Endothelial cell of umbilical vein (primary cell): Measurements from ENCODE around the gene SOX10. TPM values are rescaled to one million over a fixed set of nuclear protein-coding genes. Genes with fewer than 3 reads are reported as not detected.

Experiments
- BruUV-seq: library from RNA; stranded (reverse); fragments of 400-500 nt; replicated peaks from 2 replicates; lab custom pipeline; 2021; lab: Mats Ljungman, UMichigan
- CTCF ChIA-PET: fragments of 300-600, 350-600 bp; sonication (Branson Sonifier 250); formaldehyde crosslinking; loops from one replicate; lab custom pipeline; 2021; ENCODE audit warnings: antibody characterized with exemption, inconsistent platforms; lab: Charles Lee
- POLR2A ChIA-PET: fragments of 300-600, 350-600 bp; sonication (Branson Sonifier 250); formaldehyde crosslinking; loops from one replicate; lab custom pipeline; 2021; ENCODE audit warnings: antibody characterized with exemption, inconsistent platforms; lab: Charles Lee
- DNase-seq: peaks from one replicate; pipeline ENCODE4 v3.0.0-alpha.2; 2011; ENCODE audit warnings: low read depth, low spot score
- FAIRE-seq: peaks from 2 replicates; lab custom pipeline; 2011; peaks lifted over from hg19 to GRCh38; lab: Jason Lieb, UNC
- H2AFZ ChIP-seq: 2 replicates; pipeline ENCODE4 v1.6.0; 2012; ENCODE audit warnings: low read depth, low read length, control low read depth, inconsistent platforms
- H3K27ac ChIP-seq: 2 replicates; pipeline ENCODE4 v1.5.1; 2011; ENCODE audit warnings: low read depth, mild to moderate bottlenecking, control low read depth, low read length, moderate library complexity; ENCODE audit not compliant: insufficient read depth
- H3K27me3 ChIP-seq, 2 experiments: 2 replicates each; pipeline versions ENCODE4 v1.6.0 to v1.6.1; 2011; ENCODE audit warnings: low read length in 2 of 2, mixed read lengths in 1 of 2; ENCODE audit not compliant: control insufficient read depth in 2 of 2, insufficient read depth in 2 of 2
- H3K36me3 ChIP-seq, 2 experiments: 2 replicates in 1 of 2; 3 replicates in 1 of 2; pipeline ENCODE4 v1.5.1; 2011; ENCODE audit warnings: low read length in 2 of 2, mild to moderate bottlenecking in 1 of 2, moderate library complexity in 1 of 2; ENCODE audit not compliant: control insufficient read depth in 2 of 2, insufficient read depth in 2 of 2; ENCODE audit errors: extremely low read depth in 1 of 2
- H3K4me1 ChIP-seq: 3 replicates; pipeline ENCODE4 v1.5.1; 2011; ENCODE audit warnings: mild to moderate bottlenecking, low read length; ENCODE audit not compliant: control insufficient read depth, insufficient read depth; ENCODE audit errors: extremely low read depth
- H3K4me2 ChIP-seq: 2 replicates; pipeline ENCODE4 v1.6.1; 2011; ENCODE audit warnings: low read length, control low read depth, mixed read lengths; ENCODE audit not compliant: insufficient read depth
- H3K4me3 ChIP-seq, 3 experiments: fragments of 200-600 bp in 1 of 3; sonication (generic), shearing (Covaris generic) in 1 of 3; replicated peaks in 1 of 3; 2 replicates each; pipeline ENCODE4 v1.5.1; 2011 to 2016; ENCODE audit warnings: control low read depth in 3 of 3, low read length in 3 of 3, mild to moderate bottlenecking in 2 of 3, inconsistent platforms in 1 of 3, low read depth in 1 of 3, moderate library complexity in 1 of 3; ENCODE audit not compliant: insufficient read depth in 1 of 3
- H3K79me2 ChIP-seq: 2 replicates; pipeline ENCODE4 v1.6.0; 2012; ENCODE audit warnings: low read length, inconsistent platforms; ENCODE audit not compliant: control insufficient read depth, insufficient read depth
- H3K9ac ChIP-seq: replicated peaks from 2 replicates; pipeline ENCODE3; 2011; ENCODE audit warnings: low read length, control low read depth; ENCODE audit not compliant: insufficient read depth; ENCODE audit errors: extremely low read depth
- H3K9me1 ChIP-seq: replicated peaks from 3 replicates; pipeline ENCODE4 v1.6.0; 2011; ENCODE audit warnings: mild to moderate bottlenecking, low read length; ENCODE audit not compliant: control insufficient read depth, insufficient read depth; ENCODE audit errors: extremely low read depth
- H3K9me3 ChIP-seq: replicated peaks from 2 replicates; pipeline ENCODE4 v1.5.1; 2012; ENCODE audit warnings: low read length, inconsistent platforms; ENCODE audit not compliant: control insufficient read depth, insufficient read depth
- H4K20me1 ChIP-seq: replicated peaks from 2 replicates; pipeline ENCODE3; 2011; ENCODE audit warnings: mild to moderate bottlenecking, low read length; ENCODE audit not compliant: control insufficient read depth, insufficient read depth; ENCODE audit errors: extremely low read depth
- CTCF ChIP-seq, 2 donors: IDR thresholded peaks; 1 replicate in 1 of 2; 2 replicates in 1 of 2; pipeline ENCODE4 v1.5.1; 2011; ENCODE audit warnings: low read length in 2 of 2, mild to moderate bottlenecking in 2 of 2, moderate library complexity in 2 of 2, control low read depth in 1 of 2, inconsistent platforms in 1 of 2, low read depth in 1 of 2; ENCODE audit not compliant: insufficient read depth in 1 of 2; ENCODE audit errors: extremely low read depth in 1 of 2
- EZH2 ChIP-seq: IDR thresholded peaks from 2 replicates; pipeline ENCODE4 v1.6.1; 2012; ENCODE audit warnings: borderline replicate concordance, low read depth, mild to moderate bottlenecking, moderate library complexity, low read length, inconsistent platforms; ENCODE audit not compliant: severe bottlenecking
- FOS ChIP-seq: IDR thresholded peaks from 2 replicates; pipeline ENCODE4 v1.6.1; 2011; ENCODE audit warnings: mild to moderate bottlenecking, low read length, moderate library complexity, borderline replicate concordance; ENCODE audit not compliant: insufficient read depth
- GATA2 ChIP-seq: IDR thresholded peaks from 2 replicates; pipeline ENCODE4 v1.7.0; 2011; ENCODE audit warnings: low read depth, mild to moderate bottlenecking, moderate library complexity, mixed read lengths, low read length; ENCODE audit not compliant: insufficient read length, insufficient read depth
- JUN ChIP-seq: IDR thresholded peaks from 2 replicates; pipeline ENCODE4 v1.6.1; 2011; ENCODE audit warnings: borderline replicate concordance, low read depth; ENCODE audit not compliant: insufficient read length, insufficient read depth
- MAX ChIP-seq: IDR thresholded peaks from 2 replicates; pipeline ENCODE4 v1.6.1; 2011; ENCODE audit not compliant: insufficient read depth, insufficient read length
- MYC ChIP-seq: IDR thresholded peaks from one replicate; pipeline ENCODE4 v1.6.1; 2011; ENCODE audit warnings: mild to moderate bottlenecking, low read depth, low read length
- POLR2A ChIP-seq: IDR thresholded peaks from 2 replicates; pipeline ENCODE4 v1.6.1; 2012; ENCODE audit warnings: low read depth, mild to moderate bottlenecking, control low read depth, low read length
- dilution Hi-C: fragments of 300-500 bp; cut with MboI; formaldehyde crosslinking; loops from one replicate; pipeline ENCODE4 v1.15.0; 2019; ENCODE audit warnings: low sequenced_read_pairs; ENCODE audit not compliant: extremely low pct_ligation_motif_present
- intact Hi-C: fragments of 100-400 bp; cut with micrococcal nuclease; formaldehyde crosslinking; loops from one replicate; pipeline ENCODE4 v1.10.0; 2022
- polyA plus RNA-seq, 4 experiments: library from polyadenylated mRNA; depleted of rRNA in 3 of 4; stranded (reverse) in 3 of 4; unstranded in 1 of 4; fragments of >200 nt; gene quantifications; 2 replicates each; pipeline versions ENCODE4 v1.2.1 to v1.2.3, GENCODE V29; 2011 to 2012; ENCODE audit warnings: missing spikeins in 1 of 4
- total RNA-seq: library from RNA; stranded (reverse); gene quantifications from 2 replicates; pipeline ENCODE4 v1.2.3, GENCODE V29; 2021

The SOX10 gene
- total and polyA plus RNA-seq, 2 donors (not counting 3 experiments of a cell fraction or from before 2014, with no cell fraction given), result not detected

- intact Hi-C loops, result no loop called here
- no peak for DNase-seq
- no peaks in the 10 kb centered on the region for H3K79me2 ChIP-seq
- H3K27me3 ChIP-seq, result no peaks in the 10 kb centered on the region
- CTCF ChIA-PET, result interaction anchor here (1.4 to 2.3 kb wide), 2 partner anchors 12 to 30 kb away, joined by 4 to 10 read pairs; no protein-coding TSS in a partner anchor
- no peak overlapping the region for H3K4me3 ChIP-seq
- no peak overlapping the region for H3K27ac ChIP-seq
- H3K9ac ChIP-seq, result no peak overlapping the region
- no peaks in the 10 kb centered on the region for H3K36me3 ChIP-seq
- no peaks in the 10 kb centered on the region for H3K9me1 ChIP-seq
- H3K4me2 ChIP-seq, result no peak overlapping the region
- POLR2A ChIA-PET, result no interaction called here
- FAIRE-seq, result no peak
- dilution Hi-C loops, result no loop called here
- no peak for TF ChIP-seq FOS
- TF ChIP-seq GATA2, result no peak
- no peak for TF ChIP-seq EZH2
- no peak for TF ChIP-seq MAX
- TF ChIP-seq CTCF (IDR thresholded peaks at IDR 0.05; ENCODE audit: extremely low read depth in 1 of 2, insufficient read depth in 1 of 2, low read depth in 1 of 2, low read length in 2 of 2), result no peak
- TF ChIP-seq MYC, result no peak
- no peak for TF ChIP-seq JUN
- TF ChIP-seq POLR2A, result no peak
- H3K9me3 ChIP-seq, result no peaks in the 10 kb centered on the region
- no peak overlapping the region for H2AFZ ChIP-seq
- H3K4me1 ChIP-seq, result peaks cover 3% of the 10 kb centered on the region
- no peaks in the 10 kb centered on the region for H4K20me1 ChIP-seq
- no TSS peak for BruUV-seq
Measured at GRCh38 chr22:37995460-37995859, 11.1 kb upstream of the SOX10 start.
